HG03139 (cell line): ENCODE measurements around the gene SLK.
A peak's percentile ranks its signal among the peaks of the same experiment; 100 is the strongest.

ENCODE experiments used
- ATAC-seq: cut with Tn5 transposase; IDR thresholded peaks from one replicate; pipeline ENCODE4 v1.9.1; 2021; ENCODE audit not compliant: unreplicated experiment

Gene SLK

DNA sequence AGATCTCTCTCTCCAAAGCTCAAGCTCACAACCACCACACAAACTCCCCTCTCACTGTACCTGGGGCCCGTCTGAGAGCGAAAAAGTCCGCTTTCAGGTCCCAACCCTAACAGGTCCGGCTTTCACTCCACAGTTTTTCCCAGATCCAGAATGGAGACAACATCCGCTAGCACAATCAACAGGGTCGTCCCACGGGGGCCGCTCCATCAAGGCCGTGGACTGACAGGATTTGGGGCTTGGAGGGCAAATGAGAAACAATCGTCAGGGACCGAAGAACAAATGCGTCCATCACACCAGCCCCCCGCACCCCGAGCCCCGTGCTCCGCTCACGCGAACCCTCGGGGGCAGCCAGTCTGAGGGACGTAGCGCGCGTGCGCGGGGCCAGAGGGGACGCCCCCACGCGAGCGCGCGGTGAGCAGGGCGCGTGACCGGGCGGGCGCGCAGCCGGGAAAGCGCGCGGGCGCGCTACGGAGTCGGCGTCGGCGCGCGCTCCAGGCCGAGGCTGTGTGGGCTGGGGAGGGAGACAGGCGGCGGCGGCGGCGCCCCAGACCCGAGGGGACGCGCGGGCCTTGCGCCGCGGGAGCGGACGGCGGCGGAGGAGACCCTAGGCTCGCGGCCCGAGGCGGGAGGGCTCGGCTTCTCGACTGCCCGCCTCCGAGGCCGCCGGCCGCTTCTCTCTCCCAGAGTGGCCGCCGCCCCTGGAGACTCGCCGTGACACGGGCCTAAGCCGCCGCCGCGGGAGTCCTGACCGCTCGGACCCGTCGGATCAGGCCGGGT, at the start of gene SLK:
Gene SLK, plus strand, starts transcription at position 470 of the 777 bp plus-strand sequence. CDS start 606 bp downstream, outside the sequence.
- peak; percentile 72 for ATAC-seq

DNA sequence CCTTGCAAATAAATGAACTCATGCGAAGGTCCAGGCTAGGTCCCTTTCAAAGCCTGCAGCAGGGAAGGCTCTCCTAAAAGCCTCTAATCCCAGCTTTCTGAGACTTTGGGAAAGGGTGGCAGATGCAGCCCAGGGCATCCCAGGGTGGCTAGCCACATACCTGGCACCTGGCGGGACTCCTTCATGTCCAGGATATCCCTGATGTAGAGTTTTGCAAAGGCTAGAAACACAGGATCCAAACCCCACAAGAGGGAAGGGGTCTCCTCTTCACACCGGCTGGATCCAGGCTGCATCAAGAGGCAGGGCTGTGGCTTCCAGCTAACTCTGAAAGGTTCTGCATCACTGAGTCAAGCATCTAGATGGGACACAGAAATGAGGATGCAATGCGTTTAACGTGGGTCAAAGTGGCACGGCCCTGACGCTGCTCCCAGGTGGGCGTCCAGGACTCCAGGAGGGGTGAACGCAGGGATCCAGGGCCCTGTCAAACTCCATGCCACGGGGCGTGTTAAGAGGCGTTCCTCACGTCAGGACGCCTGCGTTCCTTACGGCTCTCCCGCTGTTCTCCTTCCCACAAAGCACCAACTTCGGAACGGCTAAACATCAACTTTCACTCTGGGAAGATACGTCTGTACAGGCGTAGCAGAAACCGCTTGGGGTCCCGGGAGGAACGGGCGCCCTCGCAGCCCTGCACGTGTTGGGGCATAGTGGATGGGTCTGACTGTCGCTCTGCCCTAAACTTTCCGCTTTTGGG, 49.5 kb upstream of the SLK start:
- peak; percentile 1 for ATAC-seq

DNA sequence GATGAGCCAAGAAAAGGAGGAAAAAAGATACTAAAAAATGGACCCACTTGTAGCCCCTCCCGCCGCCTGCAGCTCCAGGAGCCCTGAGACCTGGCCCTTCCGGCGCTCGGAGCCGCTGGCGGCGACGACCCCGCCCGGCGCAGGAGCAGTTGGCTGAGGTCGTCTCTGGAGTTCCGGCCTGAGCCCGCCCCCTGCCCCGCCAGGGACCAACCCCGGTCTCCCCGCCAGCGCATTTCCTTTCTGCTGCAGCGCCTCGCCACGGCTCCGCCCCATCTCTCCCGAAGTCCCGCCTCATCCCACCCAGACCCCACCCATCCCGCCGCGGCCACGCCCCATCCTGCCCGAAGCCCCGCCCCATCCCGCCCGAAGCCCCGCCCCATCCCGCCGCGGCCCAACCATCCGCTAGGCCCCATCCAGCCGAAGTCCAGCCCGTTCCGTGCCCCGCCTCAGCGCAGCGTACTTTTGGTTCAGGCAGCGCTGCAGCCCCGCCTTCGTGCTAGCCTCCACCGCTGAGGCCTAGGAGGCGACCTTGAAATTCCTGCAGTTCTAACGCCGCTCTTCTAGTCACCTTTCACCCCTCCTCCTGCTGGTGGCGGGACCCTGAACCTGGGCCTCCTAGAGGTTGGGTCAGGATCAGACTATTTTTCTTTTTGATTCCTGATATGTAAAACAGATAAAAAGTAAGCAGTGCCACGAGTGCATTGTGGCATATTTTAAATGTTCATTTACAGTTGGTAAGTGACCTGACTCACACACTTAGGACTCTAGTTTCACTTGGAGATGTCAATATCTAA, 48.7 kb upstream of the SLK start, which contains the start of gene STN1:
Gene STN1, minus strand, starts transcription at position 132 of the 794 bp plus-strand sequence. CDS start 590 bp downstream, outside the sequence.
- peak; percentile 90 for ATAC-seq

DNA sequence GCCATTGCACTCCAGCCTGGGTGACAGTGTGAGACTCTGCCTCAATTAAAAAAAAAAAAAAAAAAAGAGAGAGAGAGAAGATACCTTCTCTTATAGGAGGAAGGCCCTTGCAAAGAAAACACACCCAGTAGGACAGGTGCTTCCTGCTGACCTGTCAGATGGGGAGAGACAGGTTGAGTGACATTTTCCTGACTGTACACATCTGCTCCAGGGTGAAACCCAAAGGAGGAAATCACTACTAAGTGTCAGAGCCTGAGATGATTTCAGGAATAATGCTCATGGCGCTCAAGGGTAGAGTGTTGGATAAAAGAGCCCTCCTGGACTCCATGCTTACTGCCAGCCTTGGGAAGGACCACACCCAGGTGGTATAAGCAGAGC, 47.3 kb upstream of the SLK start:
- ATAC-seq: no peak

DNA sequence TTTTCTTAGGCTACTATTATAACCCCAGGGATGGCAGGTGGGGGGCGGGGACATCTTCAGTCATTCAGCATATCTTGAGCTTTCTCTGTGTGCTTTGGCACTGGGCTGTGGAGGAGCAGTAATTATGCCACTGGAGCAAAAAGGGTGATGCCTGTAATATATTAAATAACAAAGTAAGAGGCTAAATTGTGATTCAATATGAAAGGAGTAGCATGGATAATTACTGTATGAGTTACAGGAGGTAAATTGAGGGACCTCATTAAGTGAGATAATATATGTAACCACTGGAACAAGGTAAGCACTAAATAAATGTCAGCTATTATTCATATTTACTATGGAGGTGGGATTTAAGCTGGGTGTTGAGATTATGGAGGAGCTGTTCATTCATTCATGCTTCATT, 45.7 kb upstream of the SLK start:
- no peak for ATAC-seq

DNA sequence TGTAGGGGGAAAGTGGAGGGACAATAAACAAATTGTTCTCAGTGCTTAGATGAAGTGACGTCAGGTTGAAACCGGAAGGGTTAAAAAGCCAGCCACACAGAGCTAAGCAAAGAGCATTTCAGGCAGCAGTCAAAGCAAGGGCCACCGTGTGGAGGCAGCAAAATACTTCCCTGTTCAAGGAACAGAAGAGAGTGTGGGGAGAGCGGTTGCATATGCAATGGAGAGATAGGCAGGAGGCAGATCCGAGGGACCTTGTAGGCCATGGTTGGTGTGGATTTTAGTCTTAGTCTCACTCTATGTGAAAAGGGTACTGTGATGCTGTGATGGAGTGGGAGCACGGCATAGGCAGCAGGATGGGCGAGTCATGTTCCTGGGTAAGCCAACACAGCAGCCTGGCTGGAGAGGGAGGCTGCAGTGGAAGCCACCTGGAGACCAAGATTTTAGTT, 45.2 kb upstream of the SLK start:
- ATAC-seq: no peak

DNA sequence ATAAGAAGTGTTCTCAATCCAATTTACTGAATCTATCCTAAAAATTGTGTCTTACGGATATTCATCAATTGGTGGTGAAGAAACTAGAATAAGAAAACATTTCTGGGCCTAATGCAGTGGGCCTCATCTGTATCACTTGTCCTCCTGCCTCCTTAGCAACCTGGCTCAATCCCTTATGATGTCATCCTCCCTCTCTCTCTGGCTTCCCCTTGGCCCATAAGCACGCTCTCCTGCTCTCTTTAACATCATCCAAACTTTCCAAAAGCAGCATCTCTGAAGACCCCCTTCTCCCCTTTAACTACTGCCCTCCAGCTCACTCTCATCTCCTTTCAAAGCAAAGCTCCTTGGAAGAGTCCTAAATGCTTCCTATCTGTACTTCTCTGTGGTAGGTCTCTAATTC, 44.3 kb upstream of the SLK start:
- ATAC-seq: no peak

DNA sequence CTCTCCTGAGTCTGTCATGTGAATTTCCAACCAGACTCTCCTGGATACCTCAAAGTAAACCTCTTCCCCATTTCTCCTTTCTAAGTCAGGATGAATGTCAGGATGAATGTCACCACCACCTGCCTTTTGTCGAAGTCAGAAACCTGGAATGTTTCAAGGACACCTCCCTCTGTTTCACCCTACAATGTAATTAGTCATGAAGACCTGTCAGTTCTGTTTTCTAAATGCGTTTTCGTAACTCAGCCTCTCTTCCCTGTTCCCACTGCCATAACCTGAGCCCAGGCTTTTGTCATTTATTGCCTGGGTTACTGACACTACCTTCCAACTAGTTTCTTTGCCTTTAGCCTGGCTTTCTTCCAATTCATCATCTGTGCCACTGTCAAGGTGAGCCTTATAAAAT, 43.4 kb upstream of the SLK start:
- no peak for ATAC-seq

DNA sequence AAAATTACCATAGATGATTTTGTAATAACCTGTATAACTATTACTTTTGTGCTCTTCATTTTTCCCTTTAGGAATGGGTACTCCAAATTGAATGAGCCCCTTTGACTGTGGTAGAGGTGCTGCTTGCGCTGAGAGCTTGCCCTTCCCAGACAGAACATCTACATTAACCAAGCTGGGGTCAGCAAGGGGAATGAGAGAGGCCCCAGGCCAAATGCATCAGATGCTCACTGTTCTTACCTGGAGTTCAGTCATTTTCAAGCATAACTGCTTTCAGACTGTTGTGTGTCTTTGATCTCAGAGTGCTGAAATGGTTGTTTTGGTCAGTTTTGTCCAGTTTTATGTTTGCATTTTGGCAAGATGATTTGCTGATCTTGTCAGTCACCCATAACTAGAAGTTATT, 41.3 kb upstream of the SLK start:
- ATAC-seq: no peak

DNA sequence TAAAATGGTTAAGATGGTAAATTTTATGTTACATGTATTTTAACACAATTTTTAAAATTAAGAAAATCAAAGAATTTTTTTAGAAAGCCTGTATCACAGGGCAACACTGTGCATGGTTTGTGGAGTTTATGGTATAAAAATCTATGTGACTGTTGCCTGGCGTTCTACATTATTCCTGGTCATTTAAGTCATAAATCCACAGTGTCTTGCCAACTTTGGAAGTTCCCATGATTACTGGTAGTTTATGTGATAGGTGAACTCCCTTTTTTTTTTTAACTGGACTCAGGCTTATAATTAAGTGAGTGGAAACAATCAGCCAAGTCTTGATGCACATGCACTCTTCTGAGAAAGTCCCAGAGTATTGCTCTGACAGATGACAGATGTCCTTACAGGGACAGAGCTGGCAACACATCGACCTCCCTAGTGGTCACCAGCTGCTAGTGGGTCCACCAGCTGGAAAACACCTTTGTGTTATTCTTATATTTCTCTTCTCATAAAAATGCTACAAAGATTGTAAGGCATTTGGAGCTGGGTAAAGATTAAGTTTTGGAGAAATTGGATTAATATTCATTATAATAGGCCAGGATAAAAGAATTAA, 40.1 kb upstream of the SLK start:
- ATAC-seq: no peak

DNA sequence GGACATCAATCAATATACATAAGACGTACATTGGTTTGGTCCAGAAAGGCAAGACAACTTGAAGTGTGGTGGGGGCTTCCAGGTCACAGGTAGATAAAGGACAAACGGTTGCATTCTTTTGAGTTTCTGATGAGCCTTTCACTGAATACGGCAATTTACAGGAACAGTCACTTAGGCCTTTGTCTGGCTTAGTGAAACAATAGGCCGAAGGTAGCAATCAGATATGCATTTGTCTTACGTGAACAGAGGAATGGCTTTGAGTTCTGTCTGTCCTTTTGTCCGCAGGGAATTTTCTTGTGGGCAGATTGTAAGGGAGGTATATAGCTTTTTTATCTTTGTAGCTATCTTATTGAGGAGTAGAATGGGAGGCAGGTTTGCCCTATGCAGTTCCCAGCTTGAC, 38.2 kb upstream of the SLK start:
- ATAC-seq: no peak

DNA sequence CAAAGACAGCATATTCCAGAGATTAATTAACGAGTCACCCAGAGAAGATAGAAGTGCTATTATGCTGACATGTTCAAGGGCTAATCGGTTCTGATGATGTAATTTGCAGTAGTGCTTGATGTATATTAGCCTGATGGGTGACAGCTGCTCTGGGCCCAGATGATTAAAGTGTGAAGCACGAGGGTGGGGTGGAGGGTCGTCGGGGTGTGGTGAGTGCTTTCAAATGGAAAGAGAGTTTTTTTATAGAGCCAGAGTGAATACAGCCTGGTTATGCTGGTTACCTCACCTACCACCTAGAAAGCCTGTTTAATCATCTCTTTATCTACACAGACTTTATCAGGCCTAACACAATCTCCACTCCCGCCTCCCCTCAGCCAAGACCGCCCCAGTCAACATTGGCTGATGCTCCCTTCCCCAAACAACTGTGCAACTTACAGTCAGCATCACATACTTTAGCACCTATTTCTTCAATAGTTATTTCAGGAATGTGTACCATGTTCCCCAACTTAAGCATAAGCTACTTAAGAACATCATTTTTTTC, 37.5 kb upstream of the SLK start:
- ATAC-seq: no peak

DNA sequence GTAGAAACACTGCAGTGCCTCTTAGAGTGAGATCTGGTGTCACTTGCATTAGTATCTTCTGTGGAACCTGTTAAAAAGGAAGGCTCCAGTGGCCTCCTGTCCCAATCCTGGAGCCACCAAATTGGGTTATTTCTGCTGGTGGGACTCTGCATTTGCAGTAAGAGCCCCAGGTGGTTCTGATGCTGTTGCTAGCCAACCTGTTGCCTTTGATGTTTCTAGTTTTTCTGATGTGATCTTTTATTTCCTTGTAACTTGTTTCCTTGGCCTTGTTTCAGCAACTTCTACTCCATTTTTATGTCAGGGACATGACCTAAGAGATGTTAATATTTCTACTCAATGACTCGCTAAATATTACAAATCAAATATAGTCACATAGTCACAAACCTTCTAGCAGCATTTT, 36.5 kb upstream of the SLK start:
- ATAC-seq: no peak

DNA sequence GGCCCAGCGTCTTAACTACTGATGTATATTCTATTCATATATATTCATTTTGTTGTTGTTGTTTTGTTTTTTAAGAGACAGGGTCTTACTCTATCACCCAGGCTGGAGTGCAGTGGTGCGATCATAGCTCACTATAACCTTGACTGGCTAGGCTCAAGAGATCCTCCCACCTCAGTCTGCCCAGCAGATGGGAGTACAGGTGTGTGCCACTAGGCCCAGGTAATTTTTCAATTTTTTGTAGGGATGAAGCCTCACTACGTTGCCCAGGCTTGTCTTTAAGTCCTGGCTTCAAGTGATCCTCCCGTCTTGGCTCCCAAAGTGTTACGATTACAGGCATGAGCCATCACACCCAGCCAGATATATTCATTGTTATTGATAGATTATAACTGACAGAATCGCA, 36.1 kb upstream of the SLK start:
- no peak for ATAC-seq

DNA sequence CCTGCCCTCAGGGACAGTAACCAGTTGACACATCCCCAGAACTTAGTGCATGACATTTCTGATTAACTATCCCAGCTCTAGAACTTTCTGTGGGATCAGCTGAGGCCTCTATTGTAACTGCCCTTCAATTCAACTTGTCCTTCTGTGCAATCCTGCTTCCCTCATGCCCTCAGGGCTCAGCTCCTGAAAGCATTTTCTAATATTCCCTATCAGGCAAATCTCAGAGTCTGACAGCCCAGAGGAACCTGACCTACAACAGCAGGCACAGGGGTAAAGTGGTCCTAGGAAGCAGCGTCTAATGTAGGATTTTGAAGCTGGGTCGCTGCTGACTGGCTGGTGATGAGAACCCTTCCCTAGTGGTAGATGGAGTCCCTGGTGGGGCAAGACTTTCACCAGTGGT, 35.3 kb upstream of the SLK start:
- ATAC-seq: no peak

DNA sequence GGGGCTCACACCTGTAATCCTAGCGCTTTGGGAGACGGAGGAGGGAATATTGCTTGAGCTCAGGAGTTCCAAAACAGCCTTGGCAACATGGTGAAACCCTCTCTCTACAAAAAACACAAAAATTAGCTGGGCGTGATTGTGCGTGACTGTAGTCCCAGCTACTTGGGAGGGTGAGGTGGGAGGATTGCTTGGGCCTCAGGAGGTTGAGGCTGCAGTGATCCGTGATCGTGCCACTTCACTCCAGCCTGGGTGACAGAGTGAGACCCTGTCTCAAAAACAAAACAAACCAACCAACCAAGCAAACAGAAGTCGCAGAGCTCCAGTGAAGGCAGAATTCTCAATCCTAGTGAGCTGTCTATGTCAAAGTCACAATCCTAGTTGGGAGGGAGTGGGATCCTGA, 34.7 kb upstream of the SLK start:
- ATAC-seq: no peak

DNA sequence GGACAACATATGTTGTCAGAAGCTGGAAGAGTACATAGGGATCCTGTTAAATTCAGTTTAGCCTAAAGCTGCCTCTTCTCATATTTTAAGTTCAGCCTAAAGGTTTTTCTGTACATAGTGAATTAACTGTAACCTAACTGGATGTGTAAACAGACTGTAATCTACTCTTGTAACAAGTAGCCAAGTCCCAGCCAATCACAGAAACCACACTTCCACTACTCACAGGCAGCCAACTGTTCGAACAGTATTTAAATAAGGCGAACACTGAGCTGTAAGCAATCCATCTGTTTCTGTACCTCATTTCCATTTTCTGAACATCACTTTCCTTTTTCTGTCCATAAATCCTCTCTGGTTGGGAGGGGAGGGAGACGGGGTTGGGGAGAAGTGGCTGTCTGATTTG, 34.0 kb upstream of the SLK start:
- no peak for ATAC-seq

DNA sequence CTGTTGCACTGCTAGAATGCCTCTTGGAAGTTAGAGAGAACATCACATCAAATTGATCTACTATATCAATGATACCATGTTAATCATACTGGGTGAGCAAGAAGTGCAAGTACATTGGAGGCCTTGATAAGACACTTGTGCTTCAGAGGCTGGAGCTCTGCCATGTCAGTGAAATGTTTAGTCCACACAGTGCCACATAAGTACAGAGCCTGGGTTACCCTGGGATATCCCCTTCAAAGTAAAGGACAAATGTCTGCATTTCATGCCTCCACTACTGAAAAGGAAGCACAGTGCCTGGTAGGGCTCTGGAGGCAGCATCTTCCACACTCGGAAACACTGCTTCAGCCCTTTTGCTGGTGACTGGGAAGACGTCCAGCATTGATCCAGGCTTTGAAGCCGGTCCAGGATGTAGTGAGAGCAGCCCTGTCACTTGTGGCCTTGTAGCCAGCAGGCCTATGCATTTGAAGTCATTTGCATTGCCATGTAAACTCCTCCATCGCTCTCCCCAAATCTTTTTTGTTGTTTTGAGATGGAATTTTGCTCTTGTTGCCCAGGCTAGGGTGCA, 33.3 kb upstream of the SLK start:
- no peak for ATAC-seq

DNA sequence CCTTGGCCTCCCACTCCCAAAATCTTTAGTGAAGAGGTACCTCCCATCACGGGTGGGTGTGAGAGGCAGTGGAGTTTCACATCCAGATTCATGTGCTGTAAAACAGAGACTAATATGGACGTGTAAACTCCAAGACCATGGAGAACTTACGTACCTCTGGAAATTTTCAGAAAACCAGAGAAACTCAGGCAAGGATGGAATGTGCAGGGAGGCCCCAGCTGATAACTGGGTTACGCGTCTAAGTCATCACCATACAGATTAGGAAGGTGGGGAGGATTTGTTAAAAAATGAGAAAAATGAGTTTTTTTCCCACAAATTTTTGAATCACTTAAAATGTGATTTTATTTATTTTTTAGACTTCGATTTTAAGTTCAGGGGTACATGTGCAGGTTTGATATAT, 32.6 kb upstream of the SLK start:
- no peak for ATAC-seq

DNA sequence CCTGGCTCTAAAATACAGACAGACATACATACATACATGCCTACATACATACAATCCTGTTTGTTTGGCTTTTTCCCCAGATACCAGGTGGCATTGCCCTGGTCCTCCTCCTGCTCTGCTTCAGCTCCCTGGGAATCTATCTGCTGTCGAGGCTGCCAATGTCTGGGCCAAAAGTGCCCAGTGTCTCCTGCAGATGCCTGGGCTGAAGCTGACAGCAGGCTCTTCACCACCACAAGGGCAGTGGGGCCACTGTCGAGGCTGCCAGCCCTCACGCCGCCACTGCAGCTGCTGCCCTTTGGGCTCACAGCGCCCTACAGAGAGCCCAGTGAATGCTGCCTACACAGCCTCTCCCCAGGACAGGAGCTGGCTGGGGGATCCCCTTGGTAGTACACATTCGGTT, 30.9 kb upstream of the SLK start:
- ATAC-seq: no peak

DNA sequence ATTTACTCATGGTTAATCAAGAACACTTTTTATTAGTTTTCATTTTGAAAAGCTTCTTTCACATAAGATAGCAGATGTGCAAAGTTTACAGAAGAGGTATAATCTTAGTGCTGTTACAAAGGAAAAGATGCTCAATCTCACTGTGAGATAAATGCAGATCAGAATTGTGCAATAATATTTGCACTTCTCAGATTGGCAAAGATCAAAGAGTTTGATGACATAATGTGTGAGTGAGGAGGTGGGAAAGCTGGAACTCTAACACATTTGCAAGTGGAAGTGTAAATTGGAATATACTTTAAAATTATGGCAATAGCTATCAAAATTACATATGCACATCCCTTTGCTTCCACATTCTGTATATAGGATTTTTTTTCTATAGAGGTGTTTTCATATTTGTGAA, 27.4 kb upstream of the SLK start:
- no peak for ATAC-seq
